NB4 (cell line): ENCODE data around the gene CISD1.

ENCODE experiments used
- DNase-seq: peaks from one replicate; pipeline ENCODE4 v3.0.0; 2010; ENCODE audit warnings: low read depth
- H3K4me3 ChIP-seq: one replicate; pipeline ENCODE4 v1.5.1; 2011; ENCODE audit warnings: mild to moderate bottlenecking, low read depth, low read length, moderate library complexity
- MYC ChIP-seq: IDR thresholded peaks from 2 replicates; pipeline ENCODE4 v1.6.1; 2011; ENCODE audit warnings: low read depth, low read length
- TF ChIP-seq, protein P1 (sequence below): IDR thresholded peaks from 2 replicates; pipeline ENCODE4 v1.6.1; 2011; ENCODE audit warnings: low read depth, low read length
- TF ChIP-seq, protein P2 (sequence below): IDR thresholded peaks from one replicate; pipeline ENCODE4 v1.5.1; 2012; ENCODE audit warnings: low read depth, low read length

CISD1 gene

DNA sequence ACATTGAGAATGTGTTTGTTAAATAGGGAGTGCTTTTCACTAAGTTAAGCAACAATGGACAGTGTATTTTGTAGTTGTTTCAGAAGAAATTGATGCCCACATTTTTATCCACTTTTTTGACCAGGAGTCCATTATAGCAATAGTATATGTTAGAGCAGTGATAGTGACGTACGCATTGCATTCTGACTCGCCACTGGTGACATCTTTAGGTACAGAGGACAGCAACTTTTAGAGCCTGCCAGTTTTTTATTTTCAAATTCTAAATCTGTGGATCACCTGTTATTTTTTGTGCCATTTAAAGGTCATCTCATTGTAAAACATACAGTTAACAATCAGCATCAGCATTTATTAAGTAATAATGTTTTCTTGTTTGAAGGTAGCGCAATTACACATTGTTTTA is 67.3 kb downstream of the CISD1 start:
- DNase-seq, result no peak
- TF ChIP-seq, protein P1, sequence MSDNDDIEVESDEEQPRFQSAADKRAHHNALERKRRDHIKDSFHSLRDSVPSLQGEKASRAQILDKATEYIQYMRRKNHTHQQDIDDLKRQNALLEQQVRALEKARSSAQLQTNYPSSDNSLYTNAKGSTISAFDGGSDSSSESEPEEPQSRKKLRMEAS, result no peak
- TF ChIP-seq, protein P2, sequence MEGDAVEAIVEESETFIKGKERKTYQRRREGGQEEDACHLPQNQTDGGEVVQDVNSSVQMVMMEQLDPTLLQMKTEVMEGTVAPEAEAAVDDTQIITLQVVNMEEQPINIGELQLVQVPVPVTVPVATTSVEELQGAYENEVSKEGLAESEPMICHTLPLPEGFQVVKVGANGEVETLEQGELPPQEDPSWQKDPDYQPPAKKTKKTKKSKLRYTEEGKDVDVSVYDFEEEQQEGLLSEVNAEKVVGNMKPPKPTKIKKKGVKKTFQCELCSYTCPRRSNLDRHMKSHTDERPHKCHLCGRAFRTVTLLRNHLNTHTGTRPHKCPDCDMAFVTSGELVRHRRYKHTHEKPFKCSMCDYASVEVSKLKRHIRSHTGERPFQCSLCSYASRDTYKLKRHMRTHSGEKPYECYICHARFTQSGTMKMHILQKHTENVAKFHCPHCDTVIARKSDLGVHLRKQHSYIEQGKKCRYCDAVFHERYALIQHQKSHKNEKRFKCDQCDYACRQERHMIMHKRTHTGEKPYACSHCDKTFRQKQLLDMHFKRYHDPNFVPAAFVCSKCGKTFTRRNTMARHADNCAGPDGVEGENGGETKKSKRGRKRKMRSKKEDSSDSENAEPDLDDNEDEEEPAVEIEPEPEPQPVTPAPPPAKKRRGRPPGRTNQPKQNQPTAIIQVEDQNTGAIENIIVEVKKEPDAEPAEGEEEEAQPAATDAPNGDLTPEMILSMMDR, result no peak
- no peak for TF ChIP-seq MYC
- peak overlapping the region; percentile 78 for H3K4me3 ChIP-seq
